ENCODE measurements around the gene POLR1C.
"Not testable (repeated sequence)": the region's sequence is repeated elsewhere in the genome, so short reads cannot be mapped to it uniquely, and the experiment has no call there.

Gene POLR1C

DNA sequence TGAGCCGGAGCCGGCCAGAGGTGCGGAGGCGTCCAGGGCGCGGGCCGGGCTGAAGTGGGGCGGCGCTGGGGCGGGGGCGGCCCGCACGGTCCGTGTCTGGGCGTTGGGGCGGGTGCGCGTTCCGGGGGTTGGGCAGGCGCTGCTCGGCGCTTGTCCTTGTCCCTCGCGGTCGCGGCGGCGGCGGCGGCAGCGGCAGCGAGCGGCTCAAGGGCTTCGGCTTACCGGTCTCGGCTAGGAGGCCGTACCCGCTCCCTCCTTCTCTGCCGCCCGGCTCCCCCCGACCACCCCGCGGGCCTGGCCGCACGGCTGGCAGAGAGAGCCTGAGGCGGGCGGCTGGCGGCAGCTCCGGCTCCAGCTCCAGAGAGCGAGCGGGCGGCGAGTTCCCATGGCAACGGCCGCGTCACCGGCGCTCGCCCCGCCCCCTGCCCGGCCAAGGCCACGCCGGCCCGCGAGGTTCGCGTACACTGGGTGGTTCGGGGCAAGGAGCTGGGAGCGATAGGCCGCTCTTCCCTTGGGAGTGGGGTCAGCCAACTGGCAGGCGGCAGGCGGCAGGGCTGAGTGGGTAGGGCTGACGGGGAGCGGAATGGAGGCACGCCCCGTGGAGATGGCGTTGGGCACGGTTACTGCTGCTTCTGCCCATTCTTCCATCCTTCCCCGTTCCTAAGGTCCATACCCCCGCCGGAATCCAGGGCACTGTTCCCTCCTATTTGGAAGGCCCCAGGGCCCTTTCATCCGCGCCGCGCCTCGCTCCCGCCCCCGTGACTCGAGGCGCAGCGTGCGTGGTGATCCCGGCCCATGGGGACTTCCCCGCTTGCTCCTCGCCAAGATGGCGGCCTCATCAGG is 6.7 kb upstream of the POLR1C start, which contains the start of gene LRRC73:
LRRC73 (minus strand) TSS at position 363 of the 843 bp plus-strand sequence. CDS start 561 bp downstream, outside the sequence.
- peak; percentile 74 for DNase-seq (ENCODE audit: low spot score)

DNA sequence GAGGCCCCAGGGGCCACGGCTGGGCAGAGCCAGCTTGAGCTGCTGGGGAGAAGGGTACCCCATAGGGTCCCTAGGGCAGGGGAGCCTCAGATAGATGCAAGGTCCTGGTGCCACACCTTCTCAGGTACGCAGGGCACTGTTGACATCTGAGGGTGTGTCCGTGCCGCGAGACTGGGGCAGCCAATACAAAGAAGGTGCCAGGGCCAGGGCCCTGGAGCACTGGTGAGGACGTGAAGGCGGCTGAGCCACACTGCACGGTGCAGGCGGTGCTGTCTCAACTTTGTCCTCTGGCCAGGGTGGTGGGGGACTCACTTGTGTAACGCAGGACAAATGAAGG is 6.1 kb upstream of the POLR1C start:
- no peak for DNase-seq (ENCODE audit: low spot score)

DNA sequence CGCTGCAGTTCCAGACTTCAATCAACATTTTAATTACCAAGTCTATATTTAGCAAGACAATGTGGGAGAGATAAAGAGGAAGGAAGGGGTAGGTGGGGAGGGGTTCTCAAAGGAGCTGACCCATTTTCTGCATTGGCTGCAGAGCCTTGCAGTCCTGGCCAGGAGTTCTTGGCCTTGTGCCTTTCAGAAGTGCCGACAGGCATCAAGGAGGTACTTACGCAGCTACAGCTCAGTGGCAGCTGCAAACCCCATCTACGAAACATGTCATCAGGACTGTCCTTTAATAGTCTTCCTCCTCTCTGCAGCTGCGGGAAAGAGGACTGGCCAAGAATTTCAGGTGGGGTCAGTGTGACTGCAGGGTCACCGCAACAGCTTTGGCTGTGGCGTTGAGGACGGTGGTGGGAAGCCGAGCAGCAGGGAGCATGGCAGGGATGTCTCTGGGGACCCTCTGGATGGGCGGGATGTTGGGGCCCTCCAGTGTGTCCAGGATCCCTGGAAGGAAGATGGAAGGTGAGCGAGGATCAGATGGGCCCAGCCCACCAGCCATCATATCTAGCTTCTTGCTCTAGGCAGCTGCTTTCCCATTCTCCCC is 5.0 kb upstream of the POLR1C start:
- no peak for DNase-seq (ENCODE audit: low spot score)

DNA sequence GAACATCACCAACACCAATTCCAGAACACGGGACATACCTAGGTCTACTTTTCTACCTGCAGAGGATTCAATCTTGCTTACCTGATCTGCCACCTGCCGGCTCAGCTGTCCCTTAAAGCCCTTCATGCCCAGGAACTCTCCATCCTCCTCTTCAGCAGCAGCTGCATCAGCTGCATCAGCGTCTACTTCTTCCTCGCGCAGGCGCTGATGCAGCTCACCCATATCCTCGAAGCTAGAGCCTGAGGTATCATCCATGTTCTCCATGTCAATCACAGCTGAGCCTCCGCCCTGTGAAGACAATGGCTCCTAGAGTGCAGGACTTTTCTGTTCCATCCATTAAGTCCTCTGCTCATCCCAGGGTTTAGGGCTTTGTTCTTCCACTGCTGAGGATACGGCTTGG is 1.1 kb upstream of the POLR1C start:
- no peak for DNase-seq (ENCODE audit: low spot score)

DNA sequence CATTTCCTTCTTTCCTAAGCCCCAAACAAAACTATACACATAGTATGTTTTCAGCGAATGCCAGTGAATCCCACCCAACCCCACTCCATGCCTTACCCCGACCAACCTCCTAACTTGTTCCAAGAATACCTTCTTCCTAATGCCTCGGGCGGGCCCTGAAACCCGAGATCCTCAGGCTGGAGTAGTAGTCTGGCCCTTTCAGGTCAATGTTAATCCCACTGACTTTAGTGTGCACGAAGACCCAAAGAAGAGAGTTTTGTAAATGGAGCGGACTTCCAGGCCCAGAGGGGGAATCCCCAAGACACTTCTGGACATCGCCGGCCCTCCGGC is 557 bp upstream of the POLR1C start:
- no peak for DNase-seq (ENCODE audit: low spot score)

DNA sequence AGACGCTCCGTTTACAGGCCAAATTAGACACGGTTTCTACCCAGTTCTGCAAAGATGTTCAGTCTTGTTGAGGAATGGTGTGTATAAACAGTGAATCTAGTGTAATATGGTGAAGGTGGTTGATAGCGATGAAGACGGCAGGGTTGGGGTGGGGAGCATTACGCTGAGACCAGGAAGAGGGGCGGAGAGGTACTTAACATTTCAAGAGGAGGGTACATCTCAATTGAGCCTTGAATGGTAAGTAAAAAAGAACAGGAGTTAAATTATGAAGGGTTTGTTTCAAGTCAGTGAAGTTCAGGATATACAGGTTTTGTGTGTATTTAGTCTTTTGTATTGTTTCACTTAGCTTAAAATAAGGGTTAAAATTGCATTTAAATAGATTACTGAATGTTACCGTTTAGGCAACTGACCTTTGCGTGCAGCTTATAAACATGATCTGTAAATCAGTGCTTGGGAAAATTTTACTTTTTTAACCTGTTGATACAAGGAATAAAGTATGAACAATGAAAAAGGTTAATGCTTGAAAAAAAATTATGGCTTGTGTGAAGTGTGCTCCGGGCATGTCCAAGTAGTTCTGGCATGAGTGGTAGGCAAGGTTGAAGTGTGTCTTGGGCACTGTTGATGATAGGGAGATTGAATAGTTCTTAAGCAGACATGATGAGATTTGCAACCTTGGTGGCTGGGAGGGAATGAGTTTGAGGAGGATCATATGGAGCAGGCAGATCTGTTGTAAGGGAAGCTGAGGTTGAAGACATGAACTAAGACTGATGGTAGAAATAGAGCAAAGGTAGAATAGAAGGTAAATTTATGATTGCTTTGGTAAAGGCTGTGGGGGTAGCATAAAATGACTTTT is 842 bp downstream of the POLR1C start:
- no peak for DNase-seq (ENCODE audit: low spot score)

DNA sequence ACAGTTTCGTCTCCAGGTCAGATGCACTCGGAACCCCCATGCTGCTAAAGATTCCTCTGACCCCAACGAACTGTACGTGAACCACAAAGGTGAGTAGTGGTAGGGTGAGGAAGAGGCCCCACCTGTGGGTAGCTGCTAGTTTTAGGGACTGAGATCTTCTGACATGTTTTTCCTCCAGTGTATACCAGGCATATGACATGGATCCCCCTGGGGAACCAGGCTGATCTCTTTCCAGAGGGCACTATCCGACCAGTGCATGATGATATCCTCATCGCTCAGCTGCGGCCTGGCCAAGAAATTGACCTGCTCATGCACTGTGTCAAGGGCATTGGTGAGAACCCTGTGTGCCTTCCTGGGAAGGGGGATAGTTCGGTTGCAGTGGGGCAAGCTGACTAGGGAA is 3.2 kb downstream of the POLR1C start:
- no peak for DNase-seq (ENCODE audit: low spot score)

DNA sequence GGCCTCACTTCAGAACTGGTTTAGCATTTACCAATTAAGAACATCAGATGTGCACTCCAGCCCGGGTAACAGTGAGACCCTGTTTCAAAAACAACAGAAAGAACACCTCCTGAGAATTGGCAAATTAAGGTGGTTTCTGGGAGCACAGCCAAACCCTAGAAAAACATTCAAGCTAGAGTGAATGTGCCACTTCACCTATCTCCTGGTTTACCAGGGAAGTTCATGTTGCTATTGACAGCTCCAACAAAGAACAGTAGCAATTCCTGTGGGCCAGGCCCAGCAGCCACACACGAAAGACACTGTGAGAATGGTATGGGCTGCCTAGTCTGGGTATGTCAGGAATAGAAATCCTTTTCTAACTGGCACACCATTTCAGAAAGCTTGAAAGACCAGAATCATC is 4.9 kb downstream of the POLR1C start:
- no peak for DNase-seq (ENCODE audit: low spot score)

DNA sequence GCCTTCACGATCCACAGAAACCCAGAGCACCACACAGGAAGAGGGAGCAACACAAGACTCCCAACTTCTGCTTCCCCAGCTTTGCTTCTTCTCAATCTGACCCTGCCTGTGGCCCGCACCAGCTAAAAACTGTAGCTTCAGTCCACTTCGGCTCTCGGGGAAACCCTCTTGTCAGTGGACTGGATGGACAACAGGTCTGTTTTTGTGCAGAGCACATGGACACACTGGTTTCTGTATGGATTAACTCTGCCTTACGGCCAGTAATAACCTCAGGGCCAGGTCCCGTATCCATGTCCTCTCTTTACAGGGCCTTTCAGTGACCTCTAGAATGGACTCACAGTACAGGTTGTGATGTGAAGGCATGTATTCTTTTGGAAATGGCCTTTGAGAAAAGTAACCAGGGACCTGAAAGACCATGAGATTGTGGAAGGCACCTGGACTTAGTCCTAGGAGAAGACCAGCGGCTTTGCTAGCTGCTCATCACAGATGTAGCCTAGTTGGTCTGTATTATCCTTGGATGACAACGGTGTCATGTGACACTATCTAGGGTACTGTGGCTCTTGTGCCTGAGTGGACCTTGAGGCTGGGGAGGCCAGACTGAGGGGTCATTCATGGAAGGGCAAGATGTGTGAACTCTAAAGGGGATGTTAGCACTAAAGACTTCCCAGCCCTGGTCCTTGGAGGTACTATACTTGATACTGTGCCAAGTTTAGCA is 5.8 kb downstream of the POLR1C start:
- DNase-seq (ENCODE audit: low spot score) = no peak

DNA sequence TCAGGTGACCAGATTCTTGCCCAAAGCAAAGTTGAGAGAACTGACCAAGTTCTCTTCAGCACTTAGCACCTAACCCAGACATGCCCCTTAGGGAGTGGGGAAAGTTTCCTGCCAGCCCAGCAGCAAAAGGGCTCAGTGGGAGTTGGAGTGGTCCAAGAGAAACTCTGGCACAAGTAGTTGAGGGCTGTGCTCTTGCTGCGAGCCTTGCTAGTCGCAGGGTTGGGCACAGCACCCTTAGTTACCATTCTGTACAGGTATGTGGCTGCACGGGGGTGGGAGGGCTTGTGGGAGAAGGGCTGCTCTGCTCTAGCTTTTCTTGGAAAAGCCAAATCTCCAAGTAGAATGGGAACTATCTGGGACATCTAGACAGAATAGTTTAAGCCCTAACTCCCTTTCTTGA is 6.4 kb downstream of the POLR1C start:
- DNase-seq (ENCODE audit: low spot score) = no peak

DNA sequence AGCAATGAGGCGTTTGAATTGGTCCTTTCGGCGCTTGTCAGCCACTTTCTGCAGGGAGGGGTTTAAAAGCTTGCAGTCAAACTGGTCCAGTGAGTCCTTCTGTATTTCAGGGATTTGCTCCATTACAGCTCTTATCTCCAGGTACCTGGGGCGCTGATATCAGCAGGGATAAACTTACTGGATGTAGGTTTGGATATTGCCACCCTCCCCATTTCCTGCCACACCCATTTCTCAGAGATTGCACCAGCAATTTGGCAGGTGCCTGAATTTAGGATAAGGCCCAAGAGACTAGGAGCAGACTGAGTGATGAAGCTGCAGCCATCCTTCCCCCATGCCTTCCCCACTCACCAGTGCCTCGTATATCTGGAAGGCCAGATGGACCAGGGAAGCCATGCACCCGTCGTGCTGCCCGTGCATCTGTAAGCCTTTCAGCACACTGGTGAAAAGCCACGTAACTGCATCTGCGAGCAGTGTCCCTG is 7.6 kb downstream of the POLR1C start:
- DNase-seq (ENCODE audit: low spot score) = no peak

DNA sequence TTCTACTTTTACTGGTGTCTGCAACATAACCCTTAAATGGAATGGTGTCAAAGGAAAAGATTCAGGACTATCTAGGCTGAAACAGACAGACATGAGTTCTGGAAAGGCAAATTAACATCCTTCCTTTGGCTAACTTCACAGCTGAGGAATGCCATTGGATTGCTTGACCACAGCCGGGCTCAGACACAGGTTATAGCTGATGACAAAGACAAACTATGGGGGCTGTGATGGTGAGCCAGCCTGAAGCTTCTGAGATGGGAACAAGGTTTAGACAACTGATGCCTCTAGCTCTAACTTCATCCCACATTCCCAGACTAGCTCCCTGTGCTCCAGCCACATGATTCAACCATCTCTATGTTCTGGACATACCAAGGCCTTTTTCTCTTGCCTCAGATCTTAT is 15.3 kb downstream of the POLR1C start:
- DNase-seq (ENCODE audit: low spot score) = no peak

DNA sequence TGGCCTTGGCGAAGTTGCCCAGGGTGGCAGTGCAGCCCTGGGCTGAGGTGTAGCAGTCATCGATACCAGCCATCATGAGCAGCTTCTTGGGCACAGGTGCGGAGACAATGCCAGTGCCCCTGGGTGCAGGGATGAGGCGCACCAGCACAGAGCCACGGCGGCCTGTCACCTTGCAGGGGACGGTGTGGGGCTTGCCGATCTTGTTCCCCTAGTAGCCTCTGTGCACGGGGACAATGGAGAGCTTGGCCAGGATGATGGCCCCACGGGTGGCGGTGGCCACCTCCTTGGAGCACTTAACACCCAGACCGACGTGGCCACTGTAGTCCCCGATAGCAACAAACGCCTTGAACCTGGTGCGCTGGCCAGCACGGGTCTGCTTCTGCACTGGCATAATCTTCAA is 22.1 kb downstream of the POLR1C start:
- not testable (repeated sequence) for DNase-seq (ENCODE audit: low spot score)

DNA sequence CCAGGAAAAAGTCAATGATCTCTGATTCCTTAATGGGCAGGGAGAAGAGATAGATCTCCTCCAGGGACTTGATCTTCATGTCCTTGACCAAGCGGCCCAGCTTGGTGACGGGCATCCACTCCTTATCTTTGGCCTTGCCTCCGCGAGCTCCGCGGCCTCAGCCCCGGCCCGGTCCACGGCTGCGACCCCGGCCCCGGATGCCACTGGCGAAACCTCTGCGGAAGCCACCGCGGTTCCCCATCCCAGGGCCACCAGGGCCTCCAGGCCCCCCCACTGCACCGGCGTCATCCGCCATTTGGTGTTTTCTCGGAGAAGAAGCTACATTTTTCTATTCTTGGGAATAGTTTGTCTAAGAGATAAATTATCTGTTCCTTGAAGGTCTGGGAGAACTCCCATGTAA is 22.5 kb downstream of the POLR1C start:
- DNase-seq (ENCODE audit: low spot score) = not testable (repeated sequence)

DNA sequence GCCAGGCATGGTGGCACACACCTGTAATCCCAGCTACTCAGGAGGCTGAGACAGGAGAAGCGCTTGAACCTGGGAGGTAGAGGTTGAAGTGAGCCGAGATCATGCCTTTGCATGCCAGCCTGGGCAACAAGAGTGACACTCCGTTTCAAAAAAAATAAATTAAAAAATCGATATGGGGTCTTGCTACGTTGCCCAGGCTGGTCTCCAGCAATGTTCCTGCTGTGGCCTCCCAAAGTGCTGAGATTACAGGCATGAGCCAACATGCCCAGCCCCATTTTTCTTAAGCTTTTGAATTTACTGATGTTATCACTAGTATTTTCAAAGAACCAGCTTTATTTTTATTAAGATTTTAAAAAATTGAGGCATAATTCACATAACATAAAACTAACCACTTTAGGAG is 23.6 kb downstream of the POLR1C start:
- DNase-seq (ENCODE audit: low spot score) = no peak

DNA sequence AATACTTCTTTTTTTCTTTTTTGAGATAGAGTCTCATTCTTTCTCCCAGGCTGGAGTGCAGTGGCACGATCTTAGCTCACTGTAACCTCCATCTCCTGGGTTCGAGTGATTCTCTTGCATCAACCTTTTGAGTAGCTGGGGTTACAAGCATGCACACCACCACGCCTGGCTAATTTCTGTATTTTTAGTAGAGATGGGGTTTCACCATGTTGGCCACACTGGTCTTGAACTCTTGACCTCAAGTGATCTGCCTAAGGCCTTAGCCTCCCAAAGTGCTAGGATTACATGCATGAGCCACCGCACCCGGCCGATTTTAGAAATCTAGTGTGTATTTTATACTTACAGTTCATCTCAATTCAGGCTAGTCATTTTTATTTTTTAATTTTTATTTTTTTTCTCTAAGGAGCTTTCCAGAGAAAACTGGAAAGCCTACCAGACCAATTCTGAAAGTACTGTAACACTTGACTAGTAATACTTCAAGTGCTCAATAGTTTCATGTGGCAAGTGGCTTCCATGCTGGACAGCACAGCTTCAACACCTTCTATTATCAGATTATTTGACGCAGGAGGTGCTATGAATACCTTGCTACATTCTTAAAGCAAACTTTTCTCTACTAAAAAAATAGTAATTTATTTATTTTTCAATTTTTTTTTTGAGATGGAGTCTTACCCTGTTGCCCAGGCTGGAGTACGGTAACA is 25.0 kb downstream of the POLR1C start:
- no peak for DNase-seq (ENCODE audit: low spot score)

DNA sequence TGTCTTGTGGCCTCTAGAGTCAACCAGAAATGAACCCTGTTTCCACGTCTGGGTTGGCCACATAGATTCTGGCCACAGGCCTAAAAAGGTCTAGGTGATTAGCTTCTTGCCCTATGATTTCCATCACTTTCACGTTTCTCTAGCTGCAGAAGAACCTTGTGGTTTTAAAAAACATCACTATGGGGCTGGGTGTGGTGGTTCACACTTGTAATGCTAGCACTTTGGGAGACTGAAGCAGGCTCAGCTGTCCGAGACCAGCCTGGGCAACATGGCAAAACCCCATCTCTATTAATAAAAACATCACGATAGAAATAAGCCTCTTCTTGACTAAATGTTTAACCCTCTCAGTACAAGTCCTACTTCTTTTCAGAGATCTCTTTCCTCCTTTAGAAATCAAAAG is 27.6 kb downstream of the POLR1C start:
- no peak for DNase-seq (ENCODE audit: low spot score)

DNA sequence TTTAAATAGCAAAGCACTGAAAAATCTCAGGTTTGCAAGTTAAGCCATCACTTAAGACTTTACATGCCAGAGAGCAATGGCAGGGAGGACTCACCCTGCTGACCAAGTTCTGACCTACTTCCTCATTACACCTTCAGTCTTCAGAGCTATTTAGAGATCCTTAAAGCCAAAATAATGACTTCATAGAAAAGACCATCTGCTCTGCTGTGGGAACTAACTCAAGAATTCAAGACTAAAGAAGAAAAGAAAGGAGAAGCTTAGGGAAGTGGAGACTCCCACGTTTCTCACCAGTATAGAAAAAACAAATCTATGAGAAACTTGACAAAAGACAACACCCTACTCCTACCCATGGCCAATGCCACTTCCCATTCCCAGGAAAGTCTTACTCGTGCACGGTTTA is 30.3 kb downstream of the POLR1C start:
- no peak for DNase-seq (ENCODE audit: low spot score)

DNA sequence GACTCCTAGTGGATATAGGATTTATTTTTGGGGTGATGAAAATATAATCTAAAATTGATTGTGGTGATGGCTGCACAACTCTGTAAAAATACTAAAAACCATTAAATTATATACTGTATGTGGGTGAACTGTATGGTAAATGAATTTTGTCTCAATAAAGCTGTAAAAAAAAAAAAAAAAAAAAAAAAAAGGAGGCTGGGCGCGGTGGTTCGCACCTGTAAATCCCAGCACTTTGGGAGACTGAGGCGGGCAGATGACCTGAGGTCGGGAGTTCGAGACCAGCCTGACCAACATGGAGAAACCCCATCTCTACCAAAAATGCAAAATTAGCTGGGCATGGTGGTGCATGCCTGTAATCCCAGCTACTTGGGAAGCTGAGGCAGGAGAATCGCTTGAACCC is 40.7 kb downstream of the POLR1C start:
- not testable (repeated sequence) for DNase-seq (ENCODE audit: low spot score)

DNA sequence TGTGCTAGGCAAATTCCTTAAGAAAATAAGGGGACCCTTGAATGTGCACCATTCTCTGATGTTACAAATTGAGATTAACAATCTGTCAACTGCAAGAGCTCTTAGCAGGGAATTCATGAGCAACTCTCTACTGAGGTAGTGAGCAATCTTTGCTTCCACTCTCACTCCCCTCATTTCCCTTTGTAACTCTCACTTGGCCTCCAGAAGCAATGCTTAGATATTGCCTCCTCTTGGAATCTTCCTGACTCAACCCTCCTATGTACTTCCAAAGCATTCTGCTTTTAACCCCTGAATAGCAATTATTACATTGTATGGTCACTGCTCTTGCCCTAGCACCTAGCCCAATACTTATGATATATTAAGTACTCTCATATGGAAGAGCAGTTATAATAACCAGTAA is 42.4 kb downstream of the POLR1C start:
- no peak for DNase-seq (ENCODE audit: low spot score)

DNA sequence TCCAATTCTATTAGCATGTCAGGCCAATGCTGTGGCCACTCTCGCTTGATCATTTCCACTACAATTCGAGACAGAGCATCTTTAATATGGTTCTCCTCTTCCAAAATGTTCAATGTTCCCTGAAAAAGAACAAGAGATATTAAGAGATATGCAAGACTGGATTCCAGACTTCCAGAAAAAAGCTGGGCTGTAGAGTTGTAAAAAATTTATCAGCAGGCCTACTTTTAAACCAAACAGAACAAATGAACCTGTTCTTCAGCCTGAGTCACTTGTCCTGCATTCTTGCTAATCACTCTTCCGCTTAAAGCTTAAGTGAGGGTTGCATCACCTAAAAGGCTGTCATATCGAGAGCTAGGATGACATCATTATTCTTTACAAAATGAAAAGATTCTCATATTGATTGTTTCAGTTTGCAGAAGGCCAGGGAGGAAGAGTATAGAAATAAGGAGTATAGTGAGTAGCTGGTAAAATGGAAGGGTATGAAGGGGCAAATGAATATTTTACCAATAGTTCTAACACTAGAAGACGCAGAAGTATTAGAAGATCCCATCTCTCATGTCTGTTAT is 54.1 kb downstream of the POLR1C start:
- DNase-seq (ENCODE audit: low spot score) = no peak
